ENCODE data around the gene MACROD2.

MACROD2 gene

GRCh38 chr20:14525426-14525825, 530.1 kb downstream of the MACROD2 start:
- TF ChIP-seq CTCF (IDR thresholded peaks at IDR 0.05; ENCODE audit: insufficient read depth, low read depth, low read length, missing control alignments): no peak
- no peak overlapping the region for H3K4me3 ChIP-seq (ENCODE audit: low read depth, low read length)
- DNase-seq (ENCODE audit: low read depth): no peak

- TF ChIP-seq CTCF (IDR thresholded peaks at IDR 0.05; ENCODE audit: insufficient read depth, low read depth, low read length, missing control alignments): no peak
- DNase-seq (ENCODE audit: low read depth): no peak
Observed at GRCh38 chr20:14526891-14527290, 531.6 kb downstream of the MACROD2 start.

GRCh38 chr20:14531786-14532185, 536.5 kb downstream of the MACROD2 start:
- no peak for DNase-seq (ENCODE audit: low read depth)

More at GRCh38 chr20:14526891-14527290, 531.6 kb downstream of the MACROD2 start:
- H3K4me3 ChIP-seq (ENCODE audit: low read depth, low read length): no peak overlapping the region

GRCh38 chr20:14536738-14537137, 541.4 kb downstream of the MACROD2 start:
- no peak for TF ChIP-seq CTCF (IDR thresholded peaks at IDR 0.05; ENCODE audit: insufficient read depth, low read depth, low read length, missing control alignments)
- no peak overlapping the region for H3K4me3 ChIP-seq (ENCODE audit: low read depth, low read length)
- no peak for DNase-seq (ENCODE audit: low read depth)

More at GRCh38 chr20:14531786-14532185, 536.5 kb downstream of the MACROD2 start:
- no peak for TF ChIP-seq CTCF (IDR thresholded peaks at IDR 0.05; ENCODE audit: insufficient read depth, low read depth, low read length, missing control alignments)
- H3K4me3 ChIP-seq (ENCODE audit: low read depth, low read length): no peak overlapping the region

GRCh38 chr20:14538433-14538832, 543.1 kb downstream of the MACROD2 start:
- no peak overlapping the region for H3K4me3 ChIP-seq (ENCODE audit: low read depth, low read length)
- TF ChIP-seq CTCF (IDR thresholded peaks at IDR 0.05; ENCODE audit: insufficient read depth, low read depth, low read length, missing control alignments): no peak
- peak; percentile 80 for DNase-seq (ENCODE audit: low read depth)

GRCh38 chr20:14543040-14543439, 547.7 kb downstream of the MACROD2 start:
- no peak for TF ChIP-seq CTCF (IDR thresholded peaks at IDR 0.05; ENCODE audit: insufficient read depth, low read depth, low read length, missing control alignments)
- no peak overlapping the region for H3K4me3 ChIP-seq (ENCODE audit: low read depth, low read length)
- no peak for DNase-seq (ENCODE audit: low read depth)

GRCh38 chr20:14544688-14545087, 549.4 kb downstream of the MACROD2 start:
- TF ChIP-seq CTCF (IDR thresholded peaks at IDR 0.05; ENCODE audit: insufficient read depth, low read depth, low read length, missing control alignments): no peak

More at GRCh38 chr20:14544688-14545087, 549.4 kb downstream of the MACROD2 start:
- no peak for DNase-seq (ENCODE audit: low read depth)
- H3K4me3 ChIP-seq (ENCODE audit: low read depth, low read length): no peak overlapping the region
